Measurements from ENCODE around the gene PSMD2. TPM values are rescaled to one million over a fixed set of nuclear protein-coding genes. Genes with fewer than 3 reads are reported as not detected.

Gene PSMD2
- total and polyA plus RNA-seq, 2 of the 8 experiments (the other 6 are each of a cell fraction or from before 2014, with no cell fraction given) = 350 to 363 TPM

- TF ChIP-seq ATF3 (IDR thresholded peaks at IDR 0.05; ENCODE audit: insufficient read depth, low read depth, low read length) (no peak), SIN3A (conservative IDR thresholded peaks at IDR 0.05 in 1 of 2, IDR thresholded peaks at IDR 0.05 in 1 of 2; ENCODE audit: low read depth in 1 of 2, low read length in 2 of 2) (peak in 1 of 2 experiments; percentile 73; a peak in 1 of 4 replicates), KDM4A (IDR thresholded peaks at IDR 0.05; ENCODE audit: low read depth, low read length, severe bottlenecking) (peak; percentile 32), TBP (IDR thresholded peaks at IDR 0.05; ENCODE audit: low read depth, low read length) (no peak), EP300 (IDR thresholded peaks at IDR 0.05; ENCODE audit: borderline replicate concordance in 1 of 2, low read depth in 2 of 2, low read length in 2 of 2) (peak in 1 of 2 experiments; percentile 48; a peak in 1 of 3 replicates), POU5F1 (IDR thresholded peaks at IDR 0.05; ENCODE audit: low read depth, low read length) (no peak)
Observed at GRCh38 chr3:184259878-184260723, 38.9 kb upstream of the PSMD2 start (continued).

Data from H1 (cell line).